Measurements from ENCODE around the gene OSBPL10. TPM values are rescaled to one million over a fixed set of nuclear protein-coding genes. Genes with fewer than 3 reads are reported as not detected.

Gene OSBPL10
- total RNA-seq, 1 donor from 2014 or later: 24.4 TPM

GRCh38 chr3:31735667-31736066 is 245.4 kb downstream of the OSBPL10 start:
- no peak for DNase-seq (ENCODE audit: extremely low spot score, unreplicated experiment)
- no peaks in the 10 kb centered on the region for H3K9me3 Mint-ChIP-seq
- no peak overlapping the region for H3K27ac Mint-ChIP-seq
- no peak overlapping the region for H3K4me3 Mint-ChIP-seq
- no peaks in the 10 kb centered on the region for H3K36me3 Mint-ChIP-seq
- no peaks in the 10 kb centered on the region for H3K4me1 Mint-ChIP-seq (ENCODE audit: unreplicated experiment)
- no peaks in the 10 kb centered on the region for H3K27me3 Mint-ChIP-seq
- no peak for TF ChIP-seq CTCF (conservative IDR thresholded peaks at IDR 0.05)

GRCh38 chr3:31733234-31733667 is 247.8 kb downstream of the OSBPL10 start:
- no peak overlapping the region for H3K27ac Mint-ChIP-seq
- no peaks in the 10 kb centered on the region for H3K36me3 Mint-ChIP-seq
- DNase-seq (ENCODE audit: extremely low spot score, unreplicated experiment): no peak
- H3K27me3 Mint-ChIP-seq: no peaks in the 10 kb centered on the region
- TF ChIP-seq CTCF (conservative IDR thresholded peaks at IDR 0.05): no peak
- no peaks in the 10 kb centered on the region for H3K4me1 Mint-ChIP-seq (ENCODE audit: unreplicated experiment)
- peaks cover 4% of the 10 kb centered on the region for H3K9me3 Mint-ChIP-seq
- H3K4me3 Mint-ChIP-seq: no peak overlapping the region

- no peak for DNase-seq (ENCODE audit: extremely low spot score, unreplicated experiment)
- no peak overlapping the region for H3K27ac Mint-ChIP-seq
- no peak overlapping the region for H3K4me3 Mint-ChIP-seq
- no peaks in the 10 kb centered on the region for H3K27me3 Mint-ChIP-seq
- no peaks in the 10 kb centered on the region for H3K36me3 Mint-ChIP-seq
- TF ChIP-seq CTCF (conservative IDR thresholded peaks at IDR 0.05): no peak
- H3K9me3 Mint-ChIP-seq: peaks cover 6% of the 10 kb centered on the region
- H3K4me1 Mint-ChIP-seq (ENCODE audit: unreplicated experiment): no peaks in the 10 kb centered on the region
Measured at GRCh38 chr3:31732548-31732947, 248.5 kb downstream of the OSBPL10 start.

GRCh38 chr3:31729573-31729972 is 251.5 kb downstream of the OSBPL10 start:
- Mint-ChIP-seq H3K9me3 (peaks cover 6% of the 10 kb centered on the region), H3K36me3 (no peaks in the 10 kb centered on the region), H3K27me3 (no peaks in the 10 kb centered on the region), H3K27ac (no peak overlapping the region), H3K4me3 (no peak overlapping the region), H3K4me1 (ENCODE audit: unreplicated experiment) (no peaks in the 10 kb centered on the region)
- DNase-seq (ENCODE audit: extremely low spot score, unreplicated experiment): no peak
- TF ChIP-seq CTCF (conservative IDR thresholded peaks at IDR 0.05): no peak

- H3K27ac Mint-ChIP-seq: no peak overlapping the region
- H3K4me1 Mint-ChIP-seq (ENCODE audit: unreplicated experiment): no peaks in the 10 kb centered on the region
- H3K9me3 Mint-ChIP-seq: peaks cover 6% of the 10 kb centered on the region
- H3K4me3 Mint-ChIP-seq: no peak overlapping the region
- H3K36me3 Mint-ChIP-seq: no peaks in the 10 kb centered on the region
- no peak for DNase-seq (ENCODE audit: extremely low spot score, unreplicated experiment)
- no peaks in the 10 kb centered on the region for H3K27me3 Mint-ChIP-seq
- TF ChIP-seq CTCF (conservative IDR thresholded peaks at IDR 0.05): no peak
Measured at GRCh38 chr3:31729082-31729481, 252.0 kb downstream of the OSBPL10 start.

- H3K27ac Mint-ChIP-seq: no peak overlapping the region
- no peak overlapping the region for H3K4me3 Mint-ChIP-seq
- no peaks in the 10 kb centered on the region for H3K36me3 Mint-ChIP-seq
- H3K4me1 Mint-ChIP-seq (ENCODE audit: unreplicated experiment): no peaks in the 10 kb centered on the region
- no peak for TF ChIP-seq CTCF (conservative IDR thresholded peaks at IDR 0.05)
- DNase-seq (ENCODE audit: extremely low spot score, unreplicated experiment): no peak
- no peaks in the 10 kb centered on the region for H3K27me3 Mint-ChIP-seq
- peaks cover 6% of the 10 kb centered on the region for H3K9me3 Mint-ChIP-seq
Measured at GRCh38 chr3:31728403-31728802, 252.7 kb downstream of the OSBPL10 start.

All from type B pancreatic cell (in vitro differentiated cells).